Keratinocyte (primary cell): Measurements from ENCODE around the gene ODAD4. TPM values are rescaled to one million over a fixed set of nuclear protein-coding genes. Genes with fewer than 3 reads are reported as not detected.
A peak's percentile ranks its signal among the peaks of the same experiment; 100 is the strongest.

Source experiments
- DNase-seq: peaks from one replicate; pipeline ENCODE4 v3.0.0-alpha.2; 2011; ENCODE audit warnings: low read depth, missing footprints, low spot score
- FAIRE-seq: peaks from 2 replicates; lab custom pipeline; 2011; peaks lifted over from hg19 to GRCh38; lab: Jason Lieb, UNC
- H2AFZ ChIP-seq: 2 replicates; pipeline ENCODE4 v1.6.0; 2012; ENCODE audit warnings: low read length, control low read depth, inconsistent platforms; ENCODE audit not compliant: control insufficient read depth
- H3K27ac ChIP-seq: 2 replicates; pipeline ENCODE4 v1.5.1; 2011; ENCODE audit warnings: low read length; ENCODE audit not compliant: control insufficient read depth, insufficient read depth
- H3K27me3 ChIP-seq: 3 replicates; pipeline ENCODE4 v1.6.0; 2011; ENCODE audit warnings: low read length; ENCODE audit not compliant: control insufficient read depth, insufficient read depth; ENCODE audit errors: extremely low read depth
- H3K36me3 ChIP-seq, 2 experiments: 2 replicates in 1 of 2; 3 replicates in 1 of 2; pipeline ENCODE4 v1.5.1; 2011; ENCODE audit warnings: low read length in 2 of 2, mild to moderate bottlenecking in 1 of 2; ENCODE audit not compliant: control insufficient read depth in 2 of 2, insufficient read depth in 2 of 2; ENCODE audit errors: extremely low read depth in 1 of 2
- H3K4me1 ChIP-seq: 3 replicates; pipeline ENCODE4 v1.5.1; 2011; ENCODE audit warnings: low read length; ENCODE audit not compliant: control insufficient read depth, insufficient read depth; ENCODE audit errors: extremely low read depth
- H3K4me2 ChIP-seq: 3 replicates; pipeline ENCODE4 v1.6.0; 2011; ENCODE audit warnings: low read depth, low read length; ENCODE audit not compliant: control insufficient read depth, insufficient read depth; ENCODE audit errors: extremely low read depth
- H3K4me3 ChIP-seq, 3 experiments: fragments of 200-600 bp in 1 of 3; sonication (generic) in 1 of 3; 2 replicates in 2 of 3; 3 replicates in 1 of 3; pipeline ENCODE4 v1.5.1; 2011 to 2016; ENCODE audit warnings: low read length in 3 of 3, mild to moderate bottlenecking in 3 of 3, control low read depth in 2 of 3, inconsistent platforms in 1 of 3, low read depth in 1 of 3, mixed read lengths in 1 of 3, mixed run types in 1 of 3, moderate library complexity in 1 of 3; ENCODE audit not compliant: control insufficient read depth in 2 of 3, insufficient read depth in 2 of 3; ENCODE audit errors: extremely low read depth in 1 of 3
- H3K79me2 ChIP-seq: 2 replicates; pipeline ENCODE4 v1.6.0; 2012; ENCODE audit warnings: low read length; ENCODE audit not compliant: control insufficient read depth, insufficient read depth
- H3K9ac ChIP-seq: 3 replicates; pipeline ENCODE4 v1.6.0; 2011; ENCODE audit warnings: low read length; ENCODE audit not compliant: control insufficient read depth, insufficient read depth; ENCODE audit errors: extremely low read depth
- H3K9me1 ChIP-seq: 3 replicates; pipeline ENCODE4 v1.6.0; 2011; ENCODE audit warnings: low read length; ENCODE audit not compliant: control insufficient read depth, insufficient read depth; ENCODE audit errors: extremely low read depth
- H3K9me3 ChIP-seq: 2 replicates; pipeline ENCODE4 v1.5.1; 2012; ENCODE audit warnings: low read depth, low read length; ENCODE audit not compliant: control insufficient read depth
- H4K20me1 ChIP-seq: 3 replicates; pipeline ENCODE4 v1.6.0; 2011; ENCODE audit warnings: low read length; ENCODE audit not compliant: control insufficient read depth, insufficient read depth; ENCODE audit errors: extremely low read depth
- EZH2 ChIP-seq: IDR thresholded peaks from one replicate; pipeline ENCODE4 v1.6.1; 2012; ENCODE audit warnings: inconsistent platforms, mild to moderate bottlenecking, low read length, moderate library complexity
- dilution Hi-C: fragments of 300-500 bp; cut with MboI; formaldehyde crosslinking; loops from one replicate; pipeline ENCODE4 v1.7.0; 2020; ENCODE audit warnings: low sequenced_read_pairs; ENCODE audit not compliant: extremely low pct_ligation_motif_present
- polyA plus RNA-seq, 5 experiments: library from polyadenylated mRNA; depleted of rRNA in 3 of 5; stranded (reverse) in 3 of 5; stranded (forward) in 1 of 5; unstranded in 1 of 5; fragments of >200 nt; gene quantifications; 1 replicate in 1 of 5; 2 replicates in 3 of 5; 3 replicates in 1 of 5; pipeline versions ENCODE4 v1.2.1 to v1.2.3, GENCODE V29; 2011 to 2012; ENCODE audit warnings: missing spikeins in 2 of 5, low read depth in 1 of 5, low replicate concordance in 1 of 5
- TF ChIP-seq, protein P1 (sequence below), 3 experiments: IDR thresholded peaks in 1 of 3; conservative IDR thresholded peaks in 1 of 3; optimal IDR thresholded peaks in 1 of 3; 2 replicates in 2 of 3; 3 replicates in 1 of 3; pipeline versions ENCODE3 to v1.5.1; 2011; ENCODE audit warnings: low read length in 3 of 3, mild to moderate bottlenecking in 3 of 3, moderate library complexity in 2 of 3, control low read depth in 1 of 3, inconsistent platforms in 1 of 3; ENCODE audit not compliant: insufficient read depth in 2 of 3; ENCODE audit errors: extremely low read depth in 1 of 3

Gene ODAD4
- polyA plus RNA-seq, 1 donor (not counting 4 experiments of a cell fraction or from before 2014, with no cell fraction given): 0.20 TPM

DNA sequence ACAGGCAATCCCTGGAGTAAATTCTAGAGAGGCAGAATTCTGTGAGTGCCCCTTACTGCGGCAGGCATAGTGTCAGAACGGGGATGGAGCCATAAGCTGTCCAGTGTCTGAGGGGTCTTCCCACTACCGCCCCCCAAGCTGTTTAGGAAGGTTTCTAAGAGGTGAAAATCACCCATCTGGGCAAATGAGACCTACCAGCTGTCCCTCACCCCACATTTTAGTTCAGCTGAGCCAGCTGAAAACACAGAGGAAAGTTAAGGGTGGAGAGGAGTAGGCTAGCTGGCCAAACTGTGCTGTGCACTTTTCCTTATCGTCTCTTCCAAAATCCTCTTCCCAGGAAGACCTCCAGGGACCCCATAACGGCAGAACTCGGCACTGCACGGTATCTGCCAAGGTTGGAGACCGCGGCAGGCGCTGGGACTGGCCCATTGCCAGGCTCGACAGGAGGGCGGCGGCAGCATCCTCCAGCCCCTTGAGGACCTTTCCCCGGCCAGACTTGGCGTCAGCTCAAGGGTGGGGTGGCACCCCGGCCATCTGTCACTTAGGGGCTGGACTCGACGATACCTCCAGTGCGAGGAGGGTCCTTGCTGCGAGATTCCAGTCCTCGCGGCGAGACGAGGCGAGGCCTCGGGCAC, 12.6 kb upstream of the ODAD4 start:
- Histone ChIP-seq H3K27ac (peak overlapping the region; percentile 79), H3K9ac (peak overlapping the region; percentile 86), H3K4me1 (peaks cover 37% of the 10 kb centered on the region), H2AFZ (peak overlapping the region; percentile 41), H3K36me3 (peaks cover 25 to 27% of the 10 kb centered on the region in 2 experiments), H4K20me1 (peaks cover 49% of the 10 kb centered on the region), H3K4me2 (peak overlapping the region; percentile 93), H3K79me2 (peaks cover 60% of the 10 kb centered on the region), H3K9me3 (no peaks in the 10 kb centered on the region), H3K27me3 (no peaks in the 10 kb centered on the region), H3K9me1 (peaks cover 8% of the 10 kb centered on the region), H3K4me3 (peak overlapping the region; percentile 82 to 94 (median 87))
- TF ChIP-seq, protein P1, sequence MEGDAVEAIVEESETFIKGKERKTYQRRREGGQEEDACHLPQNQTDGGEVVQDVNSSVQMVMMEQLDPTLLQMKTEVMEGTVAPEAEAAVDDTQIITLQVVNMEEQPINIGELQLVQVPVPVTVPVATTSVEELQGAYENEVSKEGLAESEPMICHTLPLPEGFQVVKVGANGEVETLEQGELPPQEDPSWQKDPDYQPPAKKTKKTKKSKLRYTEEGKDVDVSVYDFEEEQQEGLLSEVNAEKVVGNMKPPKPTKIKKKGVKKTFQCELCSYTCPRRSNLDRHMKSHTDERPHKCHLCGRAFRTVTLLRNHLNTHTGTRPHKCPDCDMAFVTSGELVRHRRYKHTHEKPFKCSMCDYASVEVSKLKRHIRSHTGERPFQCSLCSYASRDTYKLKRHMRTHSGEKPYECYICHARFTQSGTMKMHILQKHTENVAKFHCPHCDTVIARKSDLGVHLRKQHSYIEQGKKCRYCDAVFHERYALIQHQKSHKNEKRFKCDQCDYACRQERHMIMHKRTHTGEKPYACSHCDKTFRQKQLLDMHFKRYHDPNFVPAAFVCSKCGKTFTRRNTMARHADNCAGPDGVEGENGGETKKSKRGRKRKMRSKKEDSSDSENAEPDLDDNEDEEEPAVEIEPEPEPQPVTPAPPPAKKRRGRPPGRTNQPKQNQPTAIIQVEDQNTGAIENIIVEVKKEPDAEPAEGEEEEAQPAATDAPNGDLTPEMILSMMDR (optimal IDR thresholded peaks at IDR 0.05 in 1 of 3, IDR thresholded peaks at IDR 0.05 in 1 of 3, conservative IDR thresholded peaks at IDR 0.05 in 1 of 3; ENCODE audit: extremely low read depth in 1 of 3, insufficient read depth in 2 of 3, low read length in 3 of 3): no peak
- TF ChIP-seq EZH2: no peak
- no peak for FAIRE-seq
- dilution Hi-C loops: no loop called here
- DNase-seq: no peak

DNA sequence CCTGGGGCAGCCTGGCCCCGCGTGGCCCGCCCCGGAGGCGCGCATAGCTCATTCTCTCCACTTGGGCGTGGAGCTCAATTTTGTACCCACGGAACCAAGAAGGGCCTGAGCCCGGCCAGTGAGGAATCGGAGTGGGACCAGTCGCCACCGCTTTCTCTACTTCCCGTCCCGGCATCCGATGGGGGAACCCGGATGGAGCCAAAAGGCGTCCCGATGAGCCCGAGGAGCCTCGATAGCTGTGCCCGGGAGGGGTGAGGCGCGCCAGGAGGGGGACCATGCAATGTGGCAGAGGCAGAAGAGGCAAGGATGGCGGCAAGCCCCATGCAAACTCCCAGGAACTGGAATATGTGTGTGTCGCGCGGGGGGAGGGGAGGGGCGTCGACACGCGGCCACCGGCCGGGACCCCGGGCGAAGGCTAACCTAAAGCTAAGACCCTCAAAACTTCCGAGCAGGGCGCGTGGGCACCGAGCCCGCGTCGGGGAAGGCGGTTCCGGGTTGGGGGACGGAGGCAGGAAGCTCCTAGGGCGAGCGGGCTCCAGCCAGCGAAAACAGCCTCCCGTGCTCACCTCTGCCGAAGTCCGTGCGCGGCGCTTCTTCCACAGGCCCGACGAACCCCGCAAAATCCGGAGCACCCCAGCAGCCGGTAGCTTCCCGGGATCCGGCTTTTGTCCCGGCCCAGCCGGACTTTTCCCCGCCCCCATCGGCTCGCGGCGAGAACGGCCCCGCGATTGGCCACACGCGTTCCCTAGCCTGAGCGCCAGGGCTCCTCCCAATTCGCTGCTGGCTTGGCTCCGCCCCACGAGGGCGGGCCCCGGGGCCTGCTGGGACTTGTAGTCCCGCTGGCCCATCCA, 11.9 kb upstream of the ODAD4 start, which contains the start of gene ACLY:
Gene ACLY (minus strand): TSS at position 638 of the 851 bp plus-strand sequence. CDS start 5,078 bp downstream, outside the sequence.
- Histone ChIP-seq H3K9ac (peak within 1 kb of the TSS; percentile 86), H3K9me1 (peaks cover 8% of the 10 kb centered on the region), H3K4me2 (peak within 1 kb of the TSS; percentile 93), H3K79me2 (peaks cover 53% of the 10 kb centered on the region), H3K4me1 (peaks cover 37% of the 10 kb centered on the region), H3K27me3 (no peaks in the 10 kb centered on the region), H3K36me3 (peaks cover 17 to 20% of the 10 kb centered on the region in 2 experiments), H4K20me1 (peaks cover 42% of the 10 kb centered on the region), H3K9me3 (no peaks in the 10 kb centered on the region), H3K27ac (peak within 1 kb of the TSS; percentile 79), H2AFZ (peak within 1 kb of the TSS; percentile 83), H3K4me3 (peak within 1 kb of the TSS; percentile 82 to 94 (median 87))
- dilution Hi-C loops: no loop called here
- DNase-seq: peak; percentile 89
- TF ChIP-seq, protein P1 (optimal IDR thresholded peaks at IDR 0.05 in 1 of 3, IDR thresholded peaks at IDR 0.05 in 1 of 3, conservative IDR thresholded peaks at IDR 0.05 in 1 of 3; ENCODE audit: extremely low read depth in 1 of 3, insufficient read depth in 2 of 3, low read length in 3 of 3): no peak
- no peak for TF ChIP-seq EZH2
- no peak for FAIRE-seq
